Adrenal gland (tissue), 12 donors: Measurements from ENCODE around the gene STARD7. TPM values are rescaled to one million over a fixed set of nuclear protein-coding genes. Genes with fewer than 3 reads are reported as not detected.

Experiments used
- DNase-seq, 7 donors: peaks; one replicate each; pipeline ENCODE4 v3.0.0-alpha.2; 2019 to 2020
- H3K27ac ChIP-seq, 5 donors: fragments of 200-600 bp; sonication (generic) in 4 of 5; 1 replicate in 3 of 5; 2 replicates in 2 of 5; pipeline versions ENCODE4 v1.5.1 to v1.8.0; 2016 to 2020; ENCODE audit warnings: mild to moderate bottlenecking in 1 of 5
- H3K27me3 ChIP-seq: fragments of 200-600 bp; 2 replicates; pipeline ENCODE4 v1.8.0; 2021
- H3K36me3 ChIP-seq, 2 donors: fragments of 200-600 bp; replicated peaks in 1 of 2; 1 replicate in 1 of 2; 2 replicates in 1 of 2; pipeline versions ENCODE4 v1.5.1 to v1.8.0; 2018 to 2022
- H3K4me1 ChIP-seq, 2 donors: fragments of 200-600 bp; replicated peaks in 1 of 2; 1 replicate in 1 of 2; 2 replicates in 1 of 2; pipeline versions ENCODE4 v1.5.1 to v1.8.0; 2018 to 2021
- H3K4me3 ChIP-seq, 4 donors: fragments of 200-600 bp; sonication (generic) in 3 of 4; one replicate each; pipeline ENCODE4 v1.5.1; 2016 to 2018
- H3K9me3 ChIP-seq, 3 donors: fragments of 200-600 bp; sonication (generic) in 1 of 3; replicated peaks in 1 of 3; 1 replicate in 2 of 3; 2 replicates in 1 of 3; pipeline versions ENCODE4 v1.5.1 to v1.8.0; 2016 to 2021
- CTCF ChIP-seq, 6 experiments: fragments of 450-650 bp in 4 of 6; fragments of 200-600 bp in 2 of 6; sonication (generic) in 1 of 6; IDR thresholded peaks; 1 replicate in 5 of 6; 2 replicates in 1 of 6; pipeline versions ENCODE4 v1.5.1 to v1.8.0; 2016 to 2021; ENCODE audit warnings: antibody characterized with exemption in 6 of 6, mild to moderate bottlenecking in 2 of 6, moderate library complexity in 1 of 6
- POLR2A ChIP-seq, 2 donors: fragments of 450-650 bp; IDR thresholded peaks; one replicate each; pipeline ENCODE4 v1.6.1; 2017; ENCODE audit warnings: antibody characterized with exemption in 2 of 2, mild to moderate bottlenecking in 2 of 2, moderate library complexity in 1 of 2
- whole genome bisulfite sequencing, 4 donors: extraction: QIAGEN DNeasy Blood & Tissue Kit in 2 of 4; methylation state at CpG; one replicate each; pipeline versions ENCODE4 v1.1.5 to v1.1.7; 2013 to 2017; 5-methylcytosine and 5-hydroxymethylcytosine counted together
- intact Hi-C, 2 donors: fragments of 100-400 bp; cut with DNase I; formaldehyde crosslinking; loops; one replicate each; pipeline versions ENCODE4 v1.14.1 to v1.15.0; 2022 to 2023
- polyA plus RNA-seq, 3 donors: library from polyadenylated mRNA; stranded (reverse); fragments of 200-250 nt in 2 of 3; fragments of 350-450 nt in 1 of 3; fragmentation: Illumina TruSeq in 1 of 3; extraction: RNeasy Lipid Tissue Mini Kit (QIAGEN cat#74804) in 1 of 3; gene quantifications; one replicate each; pipeline ENCODE4 v1.2.3, GENCODE V29; 2013 to 2014
- total RNA-seq, 9 donors: library from RNA; depleted of rRNA in 4 of 9; stranded (reverse); fragments of >200 nt in 4 of 9; fragments of 120-200 nt in 1 of 9; fragmentation: NEBNext Ultra II Directional in 1 of 9; extraction: Animal tissue kit (Norgen Biotek cat#: 25700) in 1 of 9; gene quantifications; one replicate each; pipeline versions ENCODE4 v1.1.0 to v1.2.4, GENCODE V29; 2013 to 2023
- donor health status: healthy with polysubstance abuse.
- donor health status: Bipolar disorder and iron deficiency.
- donor health status: DM: yes; HTN: yes; CAD: no.
- donor health status: DM: no; HTN: no; CAD: no.
- donor health status: DM: no; HTN: no; CAD: no.
- donor health status: DM: yes; HTN: yes; CAD: no.

STARD7 gene
- total and polyA plus RNA-seq, 12 donors: 37.8 to 209 (median 160) TPM

DNA sequence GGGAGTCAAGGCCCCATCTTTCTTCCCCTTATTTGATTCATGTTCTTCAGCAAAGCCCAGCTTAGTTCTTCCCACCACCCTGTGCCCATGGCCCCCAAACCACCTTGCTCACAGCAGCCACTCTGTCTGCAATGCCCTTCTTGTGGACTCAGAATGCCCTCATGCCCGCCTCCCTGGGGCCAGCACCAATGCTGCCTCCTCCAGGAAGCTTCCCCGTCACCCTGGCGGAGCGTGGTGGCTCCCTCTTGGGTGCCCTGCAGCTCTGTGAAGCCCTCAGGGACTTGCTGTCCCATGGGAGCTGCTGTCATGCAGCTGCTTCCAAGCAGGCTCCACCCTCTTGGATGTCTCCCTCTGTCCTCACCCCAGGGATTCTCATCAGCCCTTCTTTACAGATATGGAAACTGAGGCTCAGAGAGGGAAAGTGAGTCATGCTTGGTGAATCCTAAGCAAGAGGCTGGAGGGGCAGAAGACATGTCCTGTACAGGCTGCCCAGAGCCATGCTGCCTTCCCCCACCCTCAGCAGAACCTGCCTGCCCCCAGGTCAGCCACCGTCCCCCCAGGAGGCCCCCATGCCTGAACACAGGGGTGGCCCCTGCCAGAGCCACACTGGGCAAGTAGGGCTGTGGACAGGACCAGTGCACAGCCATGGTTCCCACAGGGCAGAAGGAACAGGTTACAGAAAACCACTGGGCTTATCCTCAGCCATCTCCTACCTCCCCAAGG lies 51.5 kb downstream of the STARD7 start:
- Histone ChIP-seq H3K27ac (no peak overlapping the region), H3K36me3 (no peaks in the 10 kb centered on the region), H3K9me3 (no peaks in the 10 kb centered on the region), H3K4me1 (no peaks in the 10 kb centered on the region), H3K4me3 (no peak overlapping the region), H3K27me3 (no peaks in the 10 kb centered on the region)
- no peak for DNase-seq
- WGBS, 4 donors: 78 to 100% (median 92%) methylated on average over 3 to 5 of the region's 5 CpGs
- intact Hi-C loops: no loop called here
- TF ChIP-seq CTCF (IDR thresholded peaks at IDR 0.05): no peak
- no peak for TF ChIP-seq POLR2A (IDR thresholded peaks at IDR 0.05)

DNA sequence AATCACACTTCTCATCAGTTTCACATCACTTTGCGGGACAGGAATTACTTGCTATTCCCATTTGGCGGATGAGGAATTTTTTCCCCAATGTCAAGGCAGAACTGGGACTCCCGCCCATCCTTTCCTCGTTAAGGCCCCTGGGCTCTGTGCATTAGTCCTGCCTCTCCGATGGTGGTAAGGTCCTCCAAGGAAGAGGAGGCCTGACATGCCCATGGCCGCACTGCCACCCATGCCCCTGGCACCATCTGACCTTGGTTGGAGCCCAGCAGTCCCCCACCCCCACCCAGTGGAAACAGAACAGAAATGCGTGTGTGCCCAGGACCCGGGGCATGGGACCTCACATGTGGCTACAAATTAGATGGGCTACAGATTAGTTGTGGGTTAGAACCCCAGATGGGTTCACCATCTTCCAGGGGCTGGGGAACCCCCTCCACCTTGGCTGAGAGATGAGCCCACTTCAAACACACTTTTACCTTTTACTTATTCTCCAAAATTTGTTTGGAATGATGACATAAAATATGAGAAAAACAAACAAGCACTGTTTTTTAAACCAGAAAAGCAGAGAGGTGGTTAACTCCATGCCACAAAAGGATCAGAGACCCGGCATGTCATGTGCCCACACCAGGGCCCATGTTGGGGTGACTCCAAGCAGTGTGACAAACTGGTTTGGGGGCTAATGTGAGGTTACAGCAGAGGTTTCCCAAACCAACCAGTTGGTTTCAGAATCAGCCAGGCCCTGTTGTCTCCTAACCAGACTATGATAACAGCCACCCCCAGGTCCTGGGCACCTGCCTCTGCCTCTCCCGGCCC lies 52.4 kb downstream of the STARD7 start:
- DNase-seq: no peak
- Histone ChIP-seq H3K27ac (no peak overlapping the region), H3K9me3 (no peaks in the 10 kb centered on the region), H3K27me3 (no peaks in the 10 kb centered on the region), H3K4me1 (no peaks in the 10 kb centered on the region), H3K4me3 (no peak overlapping the region), H3K36me3 (no peaks in the 10 kb centered on the region)
- WGBS, 4 donors: 87 to 89% (median 89%) methylated on average over 10 of the region's 10 CpGs
- intact Hi-C loops: no loop called here
- TF ChIP-seq CTCF (IDR thresholded peaks at IDR 0.05): no peak
- no peak for TF ChIP-seq POLR2A (IDR thresholded peaks at IDR 0.05)

DNA sequence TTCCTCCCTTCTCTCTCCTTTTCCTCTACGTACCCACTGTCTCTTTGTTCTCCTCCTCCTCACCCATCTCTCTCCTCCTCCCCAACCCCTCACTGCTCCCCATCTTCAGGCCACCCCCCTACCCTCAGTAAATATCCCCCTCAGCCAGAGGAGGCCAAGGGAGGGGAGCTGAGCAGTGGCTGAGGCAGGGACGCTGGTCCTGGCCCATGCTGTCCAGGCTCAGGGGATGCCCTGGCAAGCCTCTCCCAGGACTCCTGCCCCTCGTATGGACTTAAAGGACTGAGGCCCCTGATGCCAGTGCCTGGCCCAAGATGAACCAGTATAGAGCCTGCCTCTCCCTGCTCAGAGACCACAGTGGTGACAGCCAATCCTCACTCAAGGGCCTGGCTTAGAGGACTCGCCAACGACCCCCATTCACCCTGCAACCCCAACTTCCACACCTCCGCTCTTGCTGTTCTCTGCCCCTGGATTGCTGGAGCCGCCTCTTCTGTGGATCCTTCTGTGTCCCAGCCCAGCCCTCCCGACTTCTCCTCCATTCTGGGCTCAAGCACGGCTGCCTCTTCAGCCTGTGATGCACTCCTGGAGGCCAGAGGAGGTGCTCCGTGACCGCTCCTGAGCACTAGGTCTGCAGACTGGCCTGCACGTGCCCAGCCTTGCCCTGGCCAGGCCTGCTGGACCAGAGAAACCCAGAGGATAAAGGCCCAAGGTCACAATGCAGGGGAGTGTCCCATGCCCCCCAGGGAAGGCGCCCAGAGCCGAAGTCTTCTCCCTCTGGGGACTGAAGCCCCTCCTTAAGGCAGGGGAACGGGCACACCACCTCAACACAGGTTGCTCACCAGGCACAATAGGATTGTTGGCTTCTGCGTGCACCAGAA lies 53.9 kb downstream of the STARD7 start:
- TF ChIP-seq CTCF (IDR thresholded peaks at IDR 0.05) (no peak), POLR2A (IDR thresholded peaks at IDR 0.05) (no peak)
- Histone ChIP-seq H3K4me1 (no peaks in the 10 kb centered on the region), H3K27ac (no peak overlapping the region), H3K27me3 (no peaks in the 10 kb centered on the region), H3K4me3 (no peak overlapping the region), H3K9me3 (no peaks in the 10 kb centered on the region), H3K36me3 (no peaks in the 10 kb centered on the region)
- DNase-seq: no peak
- intact Hi-C loops: no loop called here
- WGBS, 4 donors: 86 to 90% (median 88%) methylated on average over 11 to 16 of the region's 16 CpGs

GRCh38 chr2:96153991-96154431 lies 54.6 kb downstream of the STARD7 start:
- DNase-seq: no peak
- WGBS, 4 donors: 78 to 91% (median 84%) methylated on average over 2 to 7 of the region's 7 CpGs

More at GRCh38 chr2:96153991-96154431, 54.6 kb downstream of the STARD7 start:
- Histone ChIP-seq H3K4me1 (no peaks in the 10 kb centered on the region), H3K4me3 (no peak overlapping the region), H3K27ac (no peak overlapping the region), H3K27me3 (no peaks in the 10 kb centered on the region), H3K36me3 (no peaks in the 10 kb centered on the region), H3K9me3 (no peaks in the 10 kb centered on the region)
- intact Hi-C loops: no loop called here
- no peak for TF ChIP-seq CTCF (IDR thresholded peaks at IDR 0.05)
